K562 (cell line): ENCODE results near the gene ZNF362. TPM values are rescaled to one million over a fixed set of nuclear protein-coding genes. Genes with fewer than 3 reads are reported as not detected.
A peak's percentile ranks its signal among the peaks of the same experiment; 100 is the strongest.

Experiments
- ATAC-seq: fragments of 200-7000 bp; cut with Tn5 transposase; 3 replicates; pipeline ENCODE4 v1.9.1; 2020; ENCODE audit warnings: moderate library complexity
- BruUV-seq: library from RNA; stranded (reverse); fragments of 400-500 nt; replicated peaks from 2 replicates; lab custom pipeline; 2021; lab: Mats Ljungman, UMichigan
- CTCF ChIA-PET: fragments of 300-600 bp; formaldehyde crosslinking; extraction: SDS; loops from one replicate; lab custom pipeline; 2021; ENCODE audit warnings: low intra/inter-chr PET ratio; lab: Yijun Ruan, JAX
- POLR2A ChIA-PET: fragments of 300-600, 350-650 bp; sonication (Branson Sonifier 250); formaldehyde crosslinking; extraction: SDS; loops from one replicate; lab custom pipeline; 2021; ENCODE audit warnings: antibody characterized with exemption, inconsistent platforms; lab: Yijun Ruan, JAX
- DNase-seq, 4 experiments: peaks; one replicate each; pipeline versions ENCODE4 v3.0.0 to v3.0.0-alpha.2; 2011 to 2018; ENCODE audit warnings: low spot score in 3 of 4, mixed read lengths in 3 of 4; ENCODE audit errors: extremely low read depth in 1 of 4
- FAIRE-seq: peaks from 2 replicates; lab custom pipeline; 2011; peaks lifted over from hg19 to GRCh38; lab: Jason Lieb, UNC
- H2AFZ ChIP-seq: 2 replicates; pipeline ENCODE4 v1.6.0; 2011; ENCODE audit warnings: low read depth, low read length, control low read depth, inconsistent platforms
- H3K27ac ChIP-seq: fragments of 200-600 bp; 3 replicates; pipeline ENCODE4 v1.8.0; 2011; ENCODE audit warnings: low read depth, mild to moderate bottlenecking, control low read depth, inconsistent platforms, low read length, moderate library complexity, mixed read lengths; ENCODE audit errors: extremely low read depth
- H3K27me3 ChIP-seq, 2 experiments: fragments of 300-600 bp in 1 of 2; 2 replicates in 1 of 2; 3 replicates in 1 of 2; pipeline versions ENCODE4 v1.6.0 to v1.8.0; 2011; ENCODE audit warnings: inconsistent platforms in 2 of 2, low read length in 2 of 2, mild to moderate bottlenecking in 1 of 2, mixed read lengths in 1 of 2, moderate library complexity in 1 of 2; ENCODE audit not compliant: control insufficient read depth in 2 of 2, insufficient read depth in 2 of 2
- H3K36me3 ChIP-seq: fragments of 300-600 bp; 3 replicates; pipeline ENCODE4 v1.8.0; 2011; ENCODE audit warnings: mild to moderate bottlenecking, low read length, inconsistent platforms; ENCODE audit not compliant: control insufficient read depth, insufficient read depth
- H3K4me1 ChIP-seq, 2 experiments: fragments of 200-600 bp in 1 of 2; replicated peaks in 1 of 2; 2 replicates in 1 of 2; 3 replicates in 1 of 2; pipeline versions ENCODE4 v1.5.1 to v1.8.0; 2011; ENCODE audit warnings: inconsistent platforms in 2 of 2, low read length in 2 of 2, mild to moderate bottlenecking in 1 of 2, mixed read lengths in 1 of 2, moderate library complexity in 1 of 2; ENCODE audit not compliant: control insufficient read depth in 2 of 2, insufficient read depth in 2 of 2
- H3K4me2 ChIP-seq: 2 replicates; pipeline ENCODE4 v1.6.1; 2011; ENCODE audit warnings: low read length, control low read depth, inconsistent platforms, mixed read lengths; ENCODE audit not compliant: insufficient read depth
- H3K4me3 ChIP-seq: fragments of 200-600 bp; sonication (generic), shearing (Covaris generic); 2 replicates; pipeline ENCODE4 v1.5.1; 2016; ENCODE audit warnings: control low read depth, inconsistent platforms
- H3K79me2 ChIP-seq: fragments of 200-600 bp; 3 replicates; pipeline ENCODE4 v1.8.0; 2011; ENCODE audit warnings: low read length, inconsistent platforms; ENCODE audit not compliant: control insufficient read depth, insufficient read depth
- H3K9ac ChIP-seq, 2 experiments: 2 replicates each; pipeline versions ENCODE4 v1.6.0 to v1.6.1; 2011; ENCODE audit warnings: low read depth in 2 of 2, low read length in 2 of 2, control low read depth in 1 of 2, inconsistent platforms in 1 of 2, mild to moderate bottlenecking in 1 of 2, mixed read lengths in 1 of 2; ENCODE audit not compliant: insufficient read depth in 1 of 2
- H3K9me1 ChIP-seq: one replicate; pipeline ENCODE4 v1.6.0; 2011; ENCODE audit warnings: inconsistent platforms, mild to moderate bottlenecking, low read length, moderate library complexity; ENCODE audit not compliant: control insufficient read depth, insufficient read depth
- H3K9me3 ChIP-seq: replicated peaks from 2 replicates; pipeline ENCODE4 v1.5.1; 2011; ENCODE audit warnings: low read depth, low read length, inconsistent platforms; ENCODE audit not compliant: control insufficient read depth, insufficient read depth
- H4K20me1 ChIP-seq: replicated peaks from 2 replicates; pipeline ENCODE4 v1.6.1; 2011; ENCODE audit warnings: low read length, inconsistent platforms, mixed read lengths; ENCODE audit not compliant: control insufficient read depth, insufficient read depth
- CUX1 ChIP-seq: fragments of 200-800 bp; sonication (Bioruptor generic); IDR thresholded peaks from 2 replicates; pipeline ENCODE4 v1.6.1; 2016; ENCODE audit warnings: missing genetic modification characterization, missing compliant biosample characterization
- MITF ChIP-seq: IDR thresholded peaks from 2 replicates; pipeline ENCODE4 v1.6.1; 2014; ENCODE audit warnings: antibody characterized with exemption
- NFATC3 ChIP-seq: fragments of 450-650 bp; IDR thresholded peaks from 2 replicates; pipeline ENCODE4 v1.6.1; 2017; ENCODE audit warnings: mild to moderate bottlenecking
- PHF8 ChIP-seq: fragments of 200-600 bp; sonication (generic); IDR thresholded peaks from 2 replicates; pipeline ENCODE4 v1.6.1; 2012; ENCODE audit warnings: mixed run types, mild to moderate bottlenecking, inconsistent platforms, low read length, moderate library complexity, borderline replicate concordance
- POLR2A ChIP-seq: fragments of 450-650 bp; conservative IDR thresholded peaks from 2 replicates; pipeline ENCODE4 v1.6.1; 2016
- PPARD ChIP-seq: fragments of 250-450 bp; sonication (Bioruptor Pico); IDR thresholded peaks from 2 replicates; pipeline ENCODE4 v1.8.0; 2022; ENCODE audit warnings: inconsistent platforms, mild to moderate bottlenecking, moderate library complexity
- PTBP1 ChIP-seq: fragments of 200-400 bp; formaldehyde crosslinking; IDR thresholded peaks from 2 replicates; pipeline ENCODE4 v1.6.1; 2017; ENCODE audit warnings: low read depth, low read length
- SRF ChIP-seq, 2 experiments: fragments of 250-450, 450-650 bp in 1 of 2; sonication (Bioruptor Pico) in 1 of 2; sonication (generic) in 1 of 2; formaldehyde crosslinking; IDR thresholded peaks; 2 replicates each; pipeline versions ENCODE4 v1.5.0 to v1.5.1; 2020 to 2022; ENCODE audit warnings: mild to moderate bottlenecking in 1 of 2, missing genetic modification reagents in 1 of 2
- TEAD1 ChIP-seq, 2 experiments: fragments of 450-650 bp in 1 of 2; sonication (generic) in 1 of 2; formaldehyde crosslinking; IDR thresholded peaks; 2 replicates each; pipeline versions ENCODE4 v1.4.0 to v1.8.0; 2020 to 2022; ENCODE audit warnings: mild to moderate bottlenecking in 2 of 2, missing genetic modification reagents in 1 of 2
- XRCC5 ChIP-seq: fragments of 200-400 bp; formaldehyde crosslinking; IDR thresholded peaks from 2 replicates; pipeline ENCODE4 v1.6.1; 2017; ENCODE audit warnings: low read depth, mild to moderate bottlenecking, low read length
- ZFP1 ChIP-seq: fragments of 450-650 bp; formaldehyde crosslinking; IDR thresholded peaks from 2 replicates; pipeline ENCODE4 v1.4.0; 2020; ENCODE audit warnings: mild to moderate bottlenecking, mixed read lengths
- ZNF143 ChIP-seq: sonication (generic); formaldehyde crosslinking; IDR thresholded peaks from 2 replicates; pipeline ENCODE4 v1.9.0; 2022; ENCODE audit warnings: mild to moderate bottlenecking, missing genetic modification reagents
- ZNF174 ChIP-seq: fragments of 250-450 bp; sonication (Bioruptor Pico); IDR thresholded peaks from 2 replicates; pipeline ENCODE4 v1.4.0; 2020; ENCODE audit warnings: mild to moderate bottlenecking
- ZNF253 ChIP-seq: fragments of 250-450 bp; sonication (Bioruptor Pico); conservative IDR thresholded peaks from 2 replicates; pipeline ENCODE4 v1.6.1; 2021; ENCODE audit warnings: mild to moderate bottlenecking
- ZNF316 ChIP-seq: fragments of 450-650 bp; IDR thresholded peaks from 2 replicates; pipeline ENCODE4 v1.6.1; 2016
- ZNF507 ChIP-seq: conservative IDR thresholded peaks from 2 replicates; pipeline ENCODE4 v1.6.1; 2017; ENCODE audit warnings: missing genetic modification characterization, missing compliant biosample characterization
- ZNF561 ChIP-seq: fragments of 450-650 bp; formaldehyde crosslinking; conservative IDR thresholded peaks from 2 replicates; pipeline ENCODE4 v1.4.0; 2020; ENCODE audit warnings: mild to moderate bottlenecking, moderate library complexity
- ZNF586 ChIP-seq: fragments of 450-650 bp; formaldehyde crosslinking; conservative IDR thresholded peaks from 2 replicates; pipeline ENCODE4 v1.4.0; 2020; ENCODE audit warnings: mild to moderate bottlenecking, moderate library complexity
- WGBS: fragments of 100-300 bp; shearing (Covaris generic); methylation state at CpG from one replicate; pipeline ENCODE4 v1.1.6; 2016; ENCODE audit warnings: low coverage, mixed read lengths; ENCODE audit not compliant: insufficient coverage; ENCODE audit errors: missing lambda C conversion rate; 5-methylcytosine and 5-hydroxymethylcytosine counted together
- in situ Hi-C: fragments of 300-500 bp; cut with MboI; formaldehyde crosslinking; loops from 4 replicates; pipeline ENCODE4 v1.15.0; 2018; ENCODE audit warnings: inconsistent platforms, mixed read lengths
- intact Hi-C: fragments of 100-400 bp; cut with micrococcal nuclease; formaldehyde crosslinking; loops from 2 replicates; pipeline ENCODE4 v1.14.2; 2022
- polyA plus RNA-seq, 8 experiments: library from polyadenylated mRNA; depleted of rRNA in 4 of 8; stranded (reverse) in 5 of 8; unstranded in 3 of 8; fragments of >200 nt; fragmentation: Nextera tagmentation in 2 of 8; fragmentation: Illumina TruSeq in 1 of 8; extraction: Ambion mirVana in 2 of 8; extraction: Trizol in 1 of 8; gene quantifications; 2 replicates each; pipeline versions ENCODE4 v1.2.1 to v1.2.3, GENCODE V29; 2011 to 2014; ENCODE audit warnings: inconsistent platforms in 1 of 8, missing spikeins in 1 of 8
- total RNA-seq, 7 experiments: library from RNA; depleted of rRNA in 6 of 7; stranded (reverse); fragments of >200 nt in 6 of 7; fragmentation: Illumina TruSeq in 2 of 7; extraction: Trizol in 2 of 7; gene quantifications; 2 replicates each; pipeline versions ENCODE4 v1.2.1 to v1.2.3, GENCODE V29; 2011 to 2021; ENCODE audit warnings: low replicate concordance in 1 of 7
- TF ChIP-seq, protein P1 (sequence below): fragments of 450-650 bp; IDR thresholded peaks from 2 replicates; pipeline ENCODE4 v1.6.1; 2016; ENCODE audit warnings: low read depth, mild to moderate bottlenecking, moderate library complexity

ZNF362 gene
- total and polyA plus RNA-seq, 9 of the 15 experiments (the other 6 are each of a cell fraction or from before 2014, with no cell fraction given), result 0.01 to 1.1 (median 0.35) TPM; not detected in 1

GRCh38 chr1:33343539-33343938 lies 87.2 kb downstream of the ZNF362 start:
- Histone ChIP-seq H3K9ac (no peak overlapping the region), H3K4me3 (no peak overlapping the region), H3K27me3 (no peaks in the 10 kb centered on the region), H3K4me2 (no peak overlapping the region), H3K9me1 (peaks cover 13% of the 10 kb centered on the region), H3K4me1 (peaks cover 21 to 36% of the 10 kb centered on the region in 2 experiments), H3K9me3 (no peaks in the 10 kb centered on the region), H4K20me1 (peaks cover 46% of the 10 kb centered on the region), H3K27ac (no peak overlapping the region), H3K79me2 (peaks cover 74% of the 10 kb centered on the region), H2AFZ (no peak overlapping the region), H3K36me3 (peaks cover 50% of the 10 kb centered on the region; the same call in 2 of the 3 replicates)
- no TSS peak for BruUV-seq
- ATAC-seq (no peak), DNase-seq (peak in 1 of 4 experiments; percentile 21), FAIRE-seq (peak; percentile 64)
- in situ Hi-C loops, result no loop called here
- ChIA-PET POLR2A (interaction anchor here (1.2 kb wide), 1 partner anchor 48 kb away, joined by 3 read pairs; no protein-coding TSS in a partner anchor), CTCF (no interaction called here)
- 42% methylated on average over 5 of the region's 5 CpGs for WGBS
- intact Hi-C loops, result no loop called here
- TF ChIP-seq ZNF507 (tag), result no peak
- no peak for TF ChIP-seq ZNF586
- no peak for TF ChIP-seq PPARD (CRISPR knock-in tag)
- TF ChIP-seq, protein P1, sequence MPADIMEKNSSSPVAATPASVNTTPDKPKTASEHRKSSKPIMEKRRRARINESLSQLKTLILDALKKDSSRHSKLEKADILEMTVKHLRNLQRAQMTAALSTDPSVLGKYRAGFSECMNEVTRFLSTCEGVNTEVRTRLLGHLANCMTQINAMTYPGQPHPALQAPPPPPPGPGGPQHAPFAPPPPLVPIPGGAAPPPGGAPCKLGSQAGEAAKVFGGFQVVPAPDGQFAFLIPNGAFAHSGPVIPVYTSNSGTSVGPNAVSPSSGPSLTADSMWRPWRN, result no peak
- TF ChIP-seq ZFP1 (CRISPR knock-in tag), result no peak
- no peak for TF ChIP-seq ZNF143 (CRISPR knock-in tag)
- TF ChIP-seq PTBP1, result no peak
- TF ChIP-seq TEAD1 (CRISPR knock-in tag; IDR thresholded peaks at IDR 0.05), result no peak
- no peak for TF ChIP-seq POLR2A
- no peak for TF ChIP-seq XRCC5
- TF ChIP-seq MITF, result no peak
- no peak for TF ChIP-seq CUX1 (CRISPR knock-in tag)
- no peak for TF ChIP-seq ZNF253 (CRISPR knock-in tag)
- TF ChIP-seq NFATC3, result no peak
- no peak for TF ChIP-seq PHF8
- TF ChIP-seq ZNF561, result no peak
- no peak for TF ChIP-seq ZNF316
- TF ChIP-seq ZNF174 (CRISPR knock-in tag), result no peak
- TF ChIP-seq SRF (CRISPR knock-in tag; IDR thresholded peaks at IDR 0.05), result no peak
